Mesodermal cell (in vitro differentiated cells): ENCODE data around the gene LRMDA.

ENCODE experiments used
- H3K27ac ChIP-seq: 2 replicates; pipeline ENCODE4 v1.7.0; 2013; ENCODE audit warnings: mild to moderate bottlenecking, low read depth, low read length, moderate library complexity; ENCODE audit not compliant: severe bottlenecking
- H3K36me3 ChIP-seq: 2 replicates; pipeline ENCODE4 v1.7.1; 2013; ENCODE audit warnings: mild to moderate bottlenecking, low read length, moderate library complexity; ENCODE audit not compliant: control insufficient read depth, insufficient read depth
- H3K4me1 ChIP-seq: one replicate; pipeline ENCODE4 v1.7.1; 2013; ENCODE audit warnings: mild to moderate bottlenecking, low read length; ENCODE audit not compliant: insufficient read depth, control insufficient read depth, poor library complexity, severe bottlenecking
- H3K4me3 ChIP-seq: 2 replicates; pipeline ENCODE4 v1.7.0; 2013; ENCODE audit warnings: low read length, control low read depth, mild to moderate bottlenecking; ENCODE audit not compliant: insufficient read depth, poor library complexity, severe bottlenecking; ENCODE audit errors: extremely low read depth
- H3K9me3 ChIP-seq: 2 replicates; pipeline ENCODE4 v1.7.1; 2013; ENCODE audit warnings: mild to moderate bottlenecking, low read length, moderate library complexity; ENCODE audit not compliant: control insufficient read depth
- WGBS, 2 experiments: methylation state at CpG; one replicate each; pipeline ENCODE4 v1.1.5; 2013; ENCODE audit warnings: missing lambda C conversion rate in 2 of 2; ENCODE audit not compliant: insufficient coverage in 2 of 2; 5-methylcytosine and 5-hydroxymethylcytosine counted together

LRMDA gene

DNA sequence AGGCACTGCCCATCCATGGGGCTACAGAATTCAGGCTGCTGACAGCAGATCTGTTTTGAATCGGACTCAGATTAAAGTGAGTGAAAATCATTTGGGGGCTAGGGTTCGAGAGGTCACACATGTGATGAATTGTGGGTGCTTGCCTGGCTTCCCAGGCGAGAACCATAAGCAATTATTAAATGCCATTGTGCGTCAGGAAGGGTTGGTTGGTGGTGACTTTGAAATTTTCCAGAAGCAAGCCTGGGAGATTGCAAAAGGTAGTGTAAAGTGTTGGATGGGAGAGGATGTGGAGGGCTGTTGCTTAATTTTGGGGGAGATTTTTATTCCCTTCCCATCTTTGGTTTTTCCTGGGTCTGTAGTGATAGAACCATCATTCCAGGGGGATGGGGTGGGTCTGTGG lies 34.6 kb downstream of the LRMDA start:
- Histone ChIP-seq H3K27ac (peak overlapping the region; percentile 23), H3K4me1 (peaks cover 11% of the 10 kb centered on the region), H3K9me3 (no peaks in the 10 kb centered on the region), H3K36me3 (no peaks in the 10 kb centered on the region), H3K4me3 (no peak overlapping the region)
- 84 to 86% methylated on average over 4 of the region's 4 CpGs for WGBS, 2 experiments

DNA sequence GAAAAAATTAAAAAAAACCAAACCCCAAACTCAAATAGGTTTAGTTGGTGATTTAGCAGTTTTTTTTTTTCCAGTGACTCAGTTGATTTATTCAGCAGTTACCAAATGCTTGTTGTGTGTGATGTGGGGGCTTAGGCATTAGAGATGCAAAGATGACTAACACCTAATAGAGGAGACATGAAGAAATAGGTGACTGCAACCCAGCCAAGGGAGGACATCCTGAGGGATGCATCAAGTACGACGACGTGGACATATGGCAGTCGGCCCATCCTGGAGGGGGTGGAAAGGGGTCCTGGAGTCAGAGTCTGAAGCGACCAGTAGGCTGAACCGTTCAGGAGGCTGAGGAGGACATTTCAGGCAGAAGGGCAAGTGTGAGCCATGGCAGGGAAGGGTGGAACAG lies 35.5 kb downstream of the LRMDA start:
- Histone ChIP-seq H3K4me1 (peaks cover 11% of the 10 kb centered on the region), H3K27ac (no peak overlapping the region), H3K9me3 (no peaks in the 10 kb centered on the region), H3K36me3 (no peaks in the 10 kb centered on the region), H3K4me3 (no peak overlapping the region)
- 90 to 93% methylated on average over 6 of the region's 6 CpGs for WGBS, 2 experiments

GRCh38 chr10:75468612-75469005 lies 37.2 kb downstream of the LRMDA start:
- H3K4me3 ChIP-seq, result no peak overlapping the region
- peaks cover 11% of the 10 kb centered on the region for H3K4me1 ChIP-seq
- H3K27ac ChIP-seq, result no peak overlapping the region
- H3K9me3 ChIP-seq, result no peaks in the 10 kb centered on the region
- no peaks in the 10 kb centered on the region for H3K36me3 ChIP-seq
- 96 to 97% methylated on average over 4 to 5 of the region's 7 CpGs for WGBS, 2 experiments

DNA sequence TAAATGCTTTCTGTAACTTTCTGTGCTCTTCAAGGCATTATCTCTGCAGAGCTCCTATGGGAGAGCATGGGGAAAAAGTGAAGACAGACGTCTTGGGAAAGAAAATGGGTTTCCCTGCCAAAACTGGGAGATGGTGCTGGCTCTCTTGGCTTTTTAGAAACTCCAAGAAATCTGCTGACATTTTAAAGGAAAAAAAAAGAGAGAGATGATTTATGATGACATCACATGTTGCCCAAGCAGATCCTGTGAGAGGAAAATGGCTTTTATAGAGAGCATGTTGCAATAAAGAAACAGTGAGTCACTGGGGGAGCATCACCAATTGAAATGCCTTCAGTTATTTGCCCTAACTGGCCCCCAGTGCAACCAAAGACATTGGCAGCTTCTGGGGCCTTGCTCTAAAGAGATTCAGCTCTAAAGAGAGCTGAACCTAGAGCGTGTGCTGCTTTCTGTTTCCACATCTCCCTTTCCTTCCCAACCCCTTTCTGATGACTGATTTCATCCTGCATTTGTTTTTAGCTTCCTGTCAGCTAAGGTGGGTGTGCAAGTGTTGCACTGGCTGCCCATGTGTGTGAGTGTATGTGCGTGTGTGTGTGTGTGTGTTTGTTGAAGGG lies 37.7 kb downstream of the LRMDA start:
- no peak overlapping the region for H3K27ac ChIP-seq
- WGBS, 2 experiments, result 93 to 95% methylated on average over 2 of the region's 3 CpGs
- no peak overlapping the region for H3K4me3 ChIP-seq
- peaks cover 11% of the 10 kb centered on the region for H3K4me1 ChIP-seq
- H3K9me3 ChIP-seq, result no peaks in the 10 kb centered on the region
- no peaks in the 10 kb centered on the region for H3K36me3 ChIP-seq

DNA sequence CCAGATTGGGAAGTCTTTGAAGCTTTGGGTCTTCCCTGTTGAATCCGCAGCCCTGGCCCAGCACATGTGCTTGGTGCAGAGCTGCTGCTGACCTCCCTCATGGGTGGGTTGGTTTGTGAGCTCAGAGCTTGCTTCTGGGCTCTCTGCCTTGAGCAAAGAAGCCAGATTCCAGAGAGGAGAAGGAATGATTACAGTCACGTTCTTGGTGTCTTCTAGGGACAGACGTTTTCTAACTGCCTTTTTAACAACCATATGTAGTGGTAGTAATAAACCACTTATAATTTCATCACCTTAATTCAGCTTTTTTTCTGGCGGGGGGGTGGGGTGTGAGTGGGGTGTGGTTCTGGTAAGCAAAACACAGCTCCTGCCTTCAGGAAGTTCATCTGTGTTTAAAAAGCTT lies 39.5 kb downstream of the LRMDA start:
- H3K9me3 ChIP-seq, result no peaks in the 10 kb centered on the region
- no peak overlapping the region for H3K4me3 ChIP-seq
- H3K36me3 ChIP-seq, result no peaks in the 10 kb centered on the region
- no peak overlapping the region for H3K27ac ChIP-seq
- H3K4me1 ChIP-seq, result no peaks in the 10 kb centered on the region
- WGBS, 2 experiments, result 100% methylated on average over 1 of the region's 4 CpGs

GRCh38 chr10:75472685-75473084 lies 41.3 kb downstream of the LRMDA start:
- Histone ChIP-seq H3K4me3 (no peak overlapping the region), H3K9me3 (no peaks in the 10 kb centered on the region), H3K27ac (no peak overlapping the region), H3K4me1 (no peaks in the 10 kb centered on the region), H3K36me3 (no peaks in the 10 kb centered on the region)
- 90 to 100% methylated on average over 1 of the region's 2 CpGs for WGBS, 2 experiments

DNA sequence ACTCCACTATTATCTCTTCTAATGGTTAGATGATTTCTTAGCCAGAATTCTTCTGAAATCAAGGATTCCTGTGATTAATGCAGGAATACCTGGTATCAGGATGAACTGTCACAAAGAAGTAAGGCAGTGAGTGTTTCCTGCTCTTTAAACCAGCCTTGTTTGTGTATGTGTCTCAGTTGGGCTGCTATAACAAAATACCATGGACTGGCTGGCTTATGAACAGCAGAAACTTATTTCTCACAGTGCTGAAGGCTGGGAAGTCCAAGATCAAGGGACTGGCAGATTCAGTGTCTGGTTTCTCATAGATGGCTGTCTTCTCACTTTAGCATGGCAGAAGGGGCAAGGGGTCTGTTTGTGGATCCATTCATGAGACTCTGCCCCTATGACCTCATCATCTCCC lies 42.7 kb downstream of the LRMDA start:
- H3K27ac ChIP-seq, result no peak overlapping the region
- H3K36me3 ChIP-seq, result no peaks in the 10 kb centered on the region
- H3K4me3 ChIP-seq, result no peak overlapping the region
- H3K4me1 ChIP-seq, result no peaks in the 10 kb centered on the region
- H3K9me3 ChIP-seq, result no peaks in the 10 kb centered on the region

DNA sequence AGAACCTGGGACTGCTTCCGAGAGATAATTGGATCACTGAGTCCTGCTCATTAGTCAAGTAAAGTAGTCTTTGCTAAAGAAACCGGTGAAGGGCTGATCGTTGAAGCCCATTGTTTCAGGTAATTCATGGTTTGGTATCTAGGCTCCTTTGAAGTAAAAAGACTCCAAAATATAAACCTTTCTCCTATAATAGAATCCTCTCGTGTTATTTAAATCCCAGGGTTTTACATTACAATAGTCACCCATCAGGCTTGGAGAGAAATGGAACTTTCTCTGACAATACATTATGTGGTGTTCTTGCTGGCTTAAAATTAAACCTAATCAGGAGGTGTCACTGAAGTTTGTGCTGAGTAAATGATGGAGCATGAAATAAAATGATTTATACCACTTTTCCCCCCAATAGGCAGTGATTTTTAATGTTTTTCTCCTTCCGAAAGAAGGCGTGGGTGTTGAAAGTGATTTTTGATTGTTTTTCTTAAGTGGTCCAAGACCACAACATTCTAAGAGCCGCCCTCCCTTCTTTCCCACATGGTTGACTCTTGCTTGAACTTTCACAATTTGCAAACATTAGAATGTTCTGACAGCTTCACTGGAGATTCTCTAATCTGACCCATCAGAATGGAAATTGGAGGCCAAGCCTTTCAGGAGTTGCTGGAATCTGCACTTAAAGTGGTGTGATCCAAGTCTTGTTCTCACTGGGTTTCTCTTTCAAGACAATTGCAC lies 44.2 kb downstream of the LRMDA start:
- H3K4me3 ChIP-seq, result no peak overlapping the region
- no CpG with 5 or more reads among the region's 7 CpGs for WGBS, 2 experiments
- no peak overlapping the region for H3K27ac ChIP-seq
- H3K36me3 ChIP-seq, result no peaks in the 10 kb centered on the region
- H3K9me3 ChIP-seq, result no peaks in the 10 kb centered on the region
- no peaks in the 10 kb centered on the region for H3K4me1 ChIP-seq

DNA sequence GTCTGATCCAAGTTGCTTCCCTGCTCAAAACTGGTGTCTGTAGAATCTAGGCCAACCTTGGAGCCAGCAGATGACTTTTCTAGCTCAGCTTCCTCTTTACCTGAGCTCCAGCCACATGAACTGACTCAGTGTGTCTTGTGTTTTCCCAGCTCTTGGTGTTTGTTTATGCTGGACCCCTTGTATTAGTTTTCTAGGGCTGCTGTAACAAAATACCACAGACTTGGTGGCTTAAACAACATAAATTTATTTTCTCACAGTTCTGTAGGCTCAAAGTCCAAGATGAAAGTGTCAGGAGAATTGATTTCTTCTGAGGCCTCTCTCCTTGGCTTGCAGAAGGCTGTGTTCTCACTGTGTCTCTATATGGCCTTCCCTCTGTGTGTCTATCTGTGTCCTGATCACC lies 45.1 kb downstream of the LRMDA start:
- Histone ChIP-seq H3K4me1 (no peaks in the 10 kb centered on the region), H3K9me3 (no peaks in the 10 kb centered on the region), H3K4me3 (no peak overlapping the region), H3K36me3 (no peaks in the 10 kb centered on the region), H3K27ac (no peak overlapping the region)

- Histone ChIP-seq H3K27ac (no peak overlapping the region), H3K9me3 (no peaks in the 10 kb centered on the region), H3K36me3 (no peaks in the 10 kb centered on the region), H3K4me1 (no peaks in the 10 kb centered on the region), H3K4me3 (no peak overlapping the region)
- 90 to 97% methylated on average over 3 of the region's 3 CpGs for WGBS, 2 experiments
These were observed 45.6 kb downstream of the LRMDA start for GRCh38 chr10:75476985-75477384.

- no peaks in the 10 kb centered on the region for H3K36me3 ChIP-seq
- H3K27ac ChIP-seq, result no peak overlapping the region
- H3K4me3 ChIP-seq, result no peak overlapping the region
- 70 to 92% methylated on average over 4 of the region's 4 CpGs for WGBS, 2 experiments
- no peaks in the 10 kb centered on the region for H3K4me1 ChIP-seq
- H3K9me3 ChIP-seq, result no peaks in the 10 kb centered on the region
These were observed 46.3 kb downstream of the LRMDA start for GRCh38 chr10:75477680-75478079.
